Left ventricle myocardium inferior (tissue), 1 donor: ENCODE data around the gene RRBP1. TPM values are rescaled to one million over a fixed set of nuclear protein-coding genes. Genes with fewer than 3 reads are reported as not detected.

Experiments used
- DNase-seq: peaks from one replicate; pipeline ENCODE4 v3.0.0-alpha.2; 2020
- H3K27ac ChIP-seq: fragments of 200-600 bp; replicated peaks from 2 replicates; pipeline ENCODE4 v1.8.0; 2021
- H3K27me3 ChIP-seq: fragments of 200-600 bp; 2 replicates; pipeline ENCODE4 v1.8.0; 2021; ENCODE audit warnings: low read depth
- H3K36me3 ChIP-seq: fragments of 200-600 bp; 2 replicates; pipeline ENCODE4 v1.8.0; 2021
- H3K4me1 ChIP-seq: fragments of 200-600 bp; 2 replicates; pipeline ENCODE4 v1.8.0; 2021
- H3K4me3 ChIP-seq: fragments of 200-600 bp; 2 replicates; pipeline ENCODE4 v1.8.0; 2021; ENCODE audit warnings: mild to moderate bottlenecking, moderate library complexity
- H3K9me3 ChIP-seq: fragments of 200-600 bp; replicated peaks from 2 replicates; pipeline ENCODE4 v1.8.0; 2021
- intact Hi-C: fragments of 100-400 bp; cut with micrococcal nuclease; formaldehyde crosslinking; loops from one replicate; pipeline ENCODE4 v1.11.0; 2022
- total RNA-seq: library from RNA; stranded (reverse); fragmentation: NEBNext Ultra II Directional; extraction: Animal tissue kit (Norgen Biotek cat#: 25700); gene quantifications from one replicate; pipeline ENCODE4 v1.2.1, GENCODE V29; 2021
- TF ChIP-seq, protein P1 (sequence below): fragments of 200-600 bp; IDR thresholded peaks from 2 replicates; pipeline ENCODE4 v1.8.0; 2021; ENCODE audit warnings: antibody characterized with exemption, mild to moderate bottlenecking, borderline replicate concordance
- donor health status: DM: no; HTN: yes; CAD: no; lungs with severe emphysema.

The RRBP1 gene
- total RNA-seq, 1 donor from 2014 or later: 31.3 TPM

DNA sequence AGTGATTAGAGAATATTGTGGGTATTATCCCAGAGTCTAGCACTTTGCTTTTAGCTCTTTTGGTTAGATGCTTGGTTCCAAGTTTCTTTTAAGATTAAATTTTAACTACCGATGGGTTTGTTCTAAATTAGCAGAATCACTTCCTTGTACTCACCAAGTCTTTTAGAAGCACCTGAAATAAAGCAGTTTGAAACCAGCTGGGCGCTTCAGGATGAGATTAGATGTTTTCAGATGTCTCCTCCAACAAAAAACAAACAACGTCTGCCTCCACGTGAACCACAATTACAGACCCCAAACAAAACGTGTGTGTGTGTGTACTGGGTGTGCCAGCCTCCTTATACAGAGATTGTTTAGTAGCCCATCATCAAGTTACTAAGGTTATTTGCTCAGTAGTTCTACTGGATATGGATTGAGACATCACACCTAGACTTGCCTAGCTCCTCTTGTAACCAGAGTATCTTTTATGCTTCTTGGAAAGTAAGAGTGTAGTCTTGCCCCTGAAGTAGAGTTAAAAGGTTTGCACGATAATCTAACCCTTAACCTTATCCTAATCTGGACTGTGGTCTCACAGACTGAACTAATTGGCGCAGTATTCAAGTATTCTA lies 109.9 kb downstream of the RRBP1 start:
- TF ChIP-seq, protein P1, sequence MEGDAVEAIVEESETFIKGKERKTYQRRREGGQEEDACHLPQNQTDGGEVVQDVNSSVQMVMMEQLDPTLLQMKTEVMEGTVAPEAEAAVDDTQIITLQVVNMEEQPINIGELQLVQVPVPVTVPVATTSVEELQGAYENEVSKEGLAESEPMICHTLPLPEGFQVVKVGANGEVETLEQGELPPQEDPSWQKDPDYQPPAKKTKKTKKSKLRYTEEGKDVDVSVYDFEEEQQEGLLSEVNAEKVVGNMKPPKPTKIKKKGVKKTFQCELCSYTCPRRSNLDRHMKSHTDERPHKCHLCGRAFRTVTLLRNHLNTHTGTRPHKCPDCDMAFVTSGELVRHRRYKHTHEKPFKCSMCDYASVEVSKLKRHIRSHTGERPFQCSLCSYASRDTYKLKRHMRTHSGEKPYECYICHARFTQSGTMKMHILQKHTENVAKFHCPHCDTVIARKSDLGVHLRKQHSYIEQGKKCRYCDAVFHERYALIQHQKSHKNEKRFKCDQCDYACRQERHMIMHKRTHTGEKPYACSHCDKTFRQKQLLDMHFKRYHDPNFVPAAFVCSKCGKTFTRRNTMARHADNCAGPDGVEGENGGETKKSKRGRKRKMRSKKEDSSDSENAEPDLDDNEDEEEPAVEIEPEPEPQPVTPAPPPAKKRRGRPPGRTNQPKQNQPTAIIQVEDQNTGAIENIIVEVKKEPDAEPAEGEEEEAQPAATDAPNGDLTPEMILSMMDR: no peak
- peak overlapping the region; percentile 90 for H3K4me3 ChIP-seq
- no peaks in the 10 kb centered on the region for H3K36me3 ChIP-seq
- H3K27ac ChIP-seq: peak overlapping the region; percentile 98
- peaks cover 91% of the 10 kb centered on the region for H3K4me1 ChIP-seq
- intact Hi-C loops: no loop called here
- H3K9me3 ChIP-seq: no peaks in the 10 kb centered on the region
- no peaks in the 10 kb centered on the region for H3K27me3 ChIP-seq
- no peak for DNase-seq

DNA sequence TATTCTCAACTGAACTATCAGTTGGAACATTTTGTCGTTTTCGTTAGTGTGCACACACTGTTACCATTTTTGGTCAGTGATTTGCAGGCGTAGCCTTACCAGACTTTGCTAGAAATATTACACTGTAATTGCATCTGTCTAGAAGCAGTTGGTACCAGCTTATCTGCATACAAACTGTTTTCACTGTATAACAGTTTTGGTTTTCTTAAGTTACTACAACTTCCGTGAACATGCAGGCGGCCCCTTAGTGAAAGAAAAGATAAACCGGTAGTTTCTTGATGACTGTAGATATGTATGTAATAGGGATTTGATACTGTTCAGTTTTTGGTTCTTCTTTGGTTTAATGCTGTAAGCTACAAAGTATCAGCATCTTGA lies 110.9 kb downstream of the RRBP1 start:
- Histone ChIP-seq H3K4me3 (peak overlapping the region; percentile 90), H3K4me1 (peaks cover 81% of the 10 kb centered on the region)
- TF ChIP-seq, protein P1: no peak

DNA sequence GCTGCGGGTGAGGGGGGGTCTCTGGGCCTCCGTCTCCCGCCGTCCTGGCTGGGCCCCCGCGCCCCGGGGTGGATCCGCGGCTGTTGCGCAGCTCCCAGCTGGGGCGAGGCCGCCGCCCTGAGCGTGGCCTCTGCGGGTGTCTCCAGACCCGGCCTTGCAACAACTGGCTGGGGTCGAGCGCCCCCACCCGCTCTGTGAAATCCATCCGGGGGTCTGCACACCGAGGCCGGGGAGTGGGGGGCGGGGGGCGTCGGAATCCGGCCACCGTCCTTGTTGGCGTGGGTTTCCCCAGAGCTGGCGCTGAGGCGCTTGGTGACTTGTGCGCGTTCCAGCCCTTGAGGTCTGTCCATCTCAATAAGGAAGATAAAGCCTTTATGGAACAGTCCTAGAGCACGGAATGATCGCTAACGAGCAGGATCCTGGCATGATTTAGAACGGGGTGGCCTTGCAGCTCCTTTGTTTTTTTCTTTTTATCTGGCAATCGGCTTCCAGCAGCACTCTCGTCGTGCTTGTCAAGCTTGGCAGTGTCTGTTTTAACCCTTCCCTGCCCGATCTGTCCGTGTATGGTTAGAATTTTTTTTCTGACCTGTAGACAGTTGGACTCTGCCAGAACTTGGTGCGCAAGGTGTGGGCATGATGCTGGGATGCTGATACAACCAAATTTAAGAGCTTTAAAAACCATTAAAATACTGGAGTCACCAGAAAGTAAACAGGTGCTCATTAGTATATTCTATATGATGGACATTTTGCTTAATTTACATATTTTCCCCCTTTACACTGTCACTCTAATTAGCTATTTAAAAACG lies 111.5 kb downstream of the RRBP1 start:
- Histone ChIP-seq H3K36me3 (no peaks in the 10 kb centered on the region), H3K4me1 (peaks cover 75% of the 10 kb centered on the region)
- DNase-seq: peak; percentile 37

More for the DNA sequence above, 110.9 kb downstream of the RRBP1 start:
- Histone ChIP-seq H3K9me3 (no peaks in the 10 kb centered on the region), H3K27ac (peak overlapping the region; percentile 98), H3K27me3 (no peaks in the 10 kb centered on the region), H3K36me3 (no peaks in the 10 kb centered on the region)
- DNase-seq: no peak
- intact Hi-C loops: no loop called here

DNA sequence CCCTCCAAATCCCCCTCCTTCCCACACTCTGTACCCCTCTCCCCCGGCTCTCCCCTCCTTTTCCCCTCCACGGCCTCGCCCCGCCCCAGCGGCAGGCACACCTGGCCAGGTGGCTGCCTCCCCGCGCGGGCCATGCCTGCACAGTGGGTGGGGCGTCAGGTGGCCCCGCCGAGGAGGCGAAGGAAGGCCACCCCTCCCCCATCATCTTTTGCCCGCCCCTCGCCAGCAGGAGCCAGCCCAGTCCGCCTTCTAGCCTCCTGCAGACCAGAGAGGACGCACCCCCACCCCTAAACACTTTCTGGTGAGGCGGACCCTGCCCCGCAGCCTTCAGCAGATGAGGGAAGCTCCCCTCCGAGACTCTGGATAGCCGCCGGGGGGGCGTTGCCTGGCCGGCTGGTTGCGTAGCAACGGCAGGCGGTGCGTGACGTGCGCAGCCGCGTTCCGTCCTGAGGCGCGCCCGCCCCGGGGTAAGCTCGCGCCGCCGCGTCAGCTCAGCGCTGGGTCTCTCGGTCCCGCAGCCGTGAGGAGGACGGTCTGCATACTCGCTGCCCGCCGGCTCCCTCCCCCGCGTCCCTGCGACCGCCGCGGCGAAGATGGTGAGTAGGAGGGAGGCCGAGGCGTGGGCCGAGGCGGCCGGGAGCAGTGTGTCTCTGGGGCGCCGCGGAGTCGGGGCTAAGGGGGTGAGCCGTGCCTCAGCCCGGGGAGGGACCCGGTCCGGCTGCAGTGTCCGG lies 112.3 kb downstream of the RRBP1 start, which contains the start of gene DSTN:
Gene DSTN (plus strand): TSS at position 460 of the 731 bp plus-strand sequence. CDS start 134 bp downstream, at position 594.
- H3K36me3 ChIP-seq: no peaks in the 10 kb centered on the region
- peak within 1 kb of the TSS; percentile 98 for H3K27ac ChIP-seq
- no peaks in the 10 kb centered on the region for H3K27me3 ChIP-seq
- DNase-seq: peak; percentile 94
- intact Hi-C loops: no loop called here
- no peaks in the 10 kb centered on the region for H3K9me3 ChIP-seq
- peak within 1 kb of the TSS; percentile 90 for H3K4me3 ChIP-seq
- H3K4me1 ChIP-seq: peaks cover 67% of the 10 kb centered on the region
- TF ChIP-seq, protein P1: no peak

More for the DNA sequence above, 111.5 kb downstream of the RRBP1 start:
- H3K27me3 ChIP-seq: no peaks in the 10 kb centered on the region
- intact Hi-C loops: no loop called here
- H3K4me3 ChIP-seq: peak overlapping the region; percentile 90
- no peaks in the 10 kb centered on the region for H3K9me3 ChIP-seq
- H3K27ac ChIP-seq: peak overlapping the region; percentile 98
- TF ChIP-seq, protein P1: no peak

DNA sequence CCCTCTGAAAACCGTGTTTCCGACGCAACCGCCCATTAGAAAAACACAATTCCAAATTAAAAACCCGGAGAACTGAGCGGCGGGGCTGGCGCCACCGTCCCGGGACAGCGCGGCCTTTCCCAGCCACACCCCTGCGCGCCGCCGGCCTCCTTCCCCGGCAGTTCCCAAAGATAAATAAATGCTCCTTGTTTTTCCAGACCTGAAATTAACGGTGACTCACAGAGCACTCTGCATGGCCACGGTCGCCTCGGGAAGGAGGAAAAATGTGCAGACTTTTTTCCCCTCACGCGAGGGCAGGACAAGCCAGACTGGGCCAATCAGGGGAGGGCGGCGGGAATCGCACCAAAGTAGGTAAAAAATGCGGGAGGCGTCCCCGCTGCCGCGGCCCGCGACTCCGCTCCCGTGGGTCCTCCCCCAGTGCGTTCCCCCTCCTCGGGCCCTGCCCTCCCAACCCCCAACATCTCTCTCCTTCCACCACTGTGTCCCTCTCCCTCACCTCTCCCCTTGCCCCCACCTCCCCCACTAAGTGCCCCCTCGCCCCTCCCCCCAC lies 113.0 kb downstream of the RRBP1 start:
- intact Hi-C loops: no loop called here
- peaks cover 60% of the 10 kb centered on the region for H3K4me1 ChIP-seq
- H3K27ac ChIP-seq: peak overlapping the region; percentile 98
- H3K9me3 ChIP-seq: no peaks in the 10 kb centered on the region
- H3K27me3 ChIP-seq: no peaks in the 10 kb centered on the region
- DNase-seq: peak; percentile 87
- TF ChIP-seq, protein P1: no peak
- no peaks in the 10 kb centered on the region for H3K36me3 ChIP-seq
- H3K4me3 ChIP-seq: peak overlapping the region; percentile 90
